ENCODE measurements around the gene RBM17.

The RBM17 gene

GRCh38 chr10:6146013-6146785 is 57.4 kb downstream of the RBM17 start:
- H3K4me1 ChIP-seq (ENCODE audit: insufficient read depth, low read length, severe bottlenecking) = peaks cover 57% of the 10 kb centered on the region
- no peak overlapping the region for H2AFZ ChIP-seq (ENCODE audit: low read length)
- no peaks in the 10 kb centered on the region for H3K79me2 ChIP-seq (ENCODE audit: insufficient read depth, low read length)
- H4K20me1 ChIP-seq (ENCODE audit: insufficient read depth, low read length) = no peaks in the 10 kb centered on the region
- H3K4me2 ChIP-seq (ENCODE audit: low read length) = peak overlapping the region; percentile 86
- H3K27me3 ChIP-seq (ENCODE audit: insufficient read depth, low read length) = no peaks in the 10 kb centered on the region
- 0 out of 2 replicates have a peak, but pooled peaks cover 5% of the 10 kb centered on the region for H3K36me3 ChIP-seq (ENCODE audit: insufficient read depth, low read length)
- H3K9ac ChIP-seq (ENCODE audit: low read length) = peak overlapping the region; percentile 89
- H3K27ac ChIP-seq (ENCODE audit: low read depth, low read length, poor library complexity, severe bottlenecking) = peak overlapping the region; percentile 52
- H3K4me3 ChIP-seq (ENCODE audit: low read depth, low read length, poor library complexity, severe bottlenecking) = peak overlapping the region; percentile 93
- H3K9me2 ChIP-seq (ENCODE audit: low read depth, low read length) = no peaks in the 10 kb centered on the region
- no peaks in the 10 kb centered on the region for H3F3A ChIP-seq (ENCODE audit: insufficient read depth, low read length)
- no peaks in the 10 kb centered on the region for H3K9me3 ChIP-seq (ENCODE audit: low read length)
- no peak for TF ChIP-seq EZH2 (IDR thresholded peaks at IDR 0.05; ENCODE audit: borderline replicate concordance, low read length)
- no peak for TF ChIP-seq CTCF (IDR thresholded peaks at IDR 0.05; ENCODE audit: low read length)

GRCh38 chr10:6146921-6147320 is 58.1 kb downstream of the RBM17 start:
- Histone ChIP-seq H4K20me1 (ENCODE audit: insufficient read depth, low read length) (no peaks in the 10 kb centered on the region), H3F3A (ENCODE audit: insufficient read depth, low read length) (no peaks in the 10 kb centered on the region), H3K9ac (ENCODE audit: low read length) (no peak overlapping the region), H3K9me3 (ENCODE audit: low read length) (no peaks in the 10 kb centered on the region), H3K9me2 (ENCODE audit: low read depth, low read length) (no peaks in the 10 kb centered on the region), H3K4me3 (ENCODE audit: low read depth, low read length, poor library complexity, severe bottlenecking) (peak overlapping the region; percentile 93), H3K36me3 (ENCODE audit: insufficient read depth, low read length) (0 out of 2 replicates have a peak, but pooled peaks cover 5% of the 10 kb centered on the region), H3K27me3 (ENCODE audit: insufficient read depth, low read length) (no peaks in the 10 kb centered on the region), H3K27ac (ENCODE audit: low read depth, low read length, poor library complexity, severe bottlenecking) (peak overlapping the region; percentile 52), H2AFZ (ENCODE audit: low read length) (no peak overlapping the region), H3K79me2 (ENCODE audit: insufficient read depth, low read length) (no peaks in the 10 kb centered on the region), H3K4me1 (ENCODE audit: insufficient read depth, low read length, severe bottlenecking) (peaks cover 57% of the 10 kb centered on the region), H3K4me2 (ENCODE audit: low read length) (peak overlapping the region; percentile 86)
- TF ChIP-seq CTCF (IDR thresholded peaks at IDR 0.05; ENCODE audit: low read length) = no peak
- TF ChIP-seq EZH2 (IDR thresholded peaks at IDR 0.05; ENCODE audit: borderline replicate concordance, low read length) = no peak

GRCh38 chr10:6148251-6148701 is 59.4 kb downstream of the RBM17 start:
- no peak overlapping the region for H3K4me3 ChIP-seq (ENCODE audit: low read depth, low read length, poor library complexity, severe bottlenecking)
- no peaks in the 10 kb centered on the region for H4K20me1 ChIP-seq (ENCODE audit: insufficient read depth, low read length)
- no peaks in the 10 kb centered on the region for H3K79me2 ChIP-seq (ENCODE audit: insufficient read depth, low read length)
- H2AFZ ChIP-seq (ENCODE audit: low read length) = no peak overlapping the region
- H3K36me3 ChIP-seq (ENCODE audit: insufficient read depth, low read length) = 0 out of 2 replicates have a peak, but pooled peaks cover 5% of the 10 kb centered on the region
- H3K9me2 ChIP-seq (ENCODE audit: low read depth, low read length) = no peaks in the 10 kb centered on the region
- H3K9ac ChIP-seq (ENCODE audit: low read length) = no peak overlapping the region; the same call in 1 of the 2 replicates
- H3K9me3 ChIP-seq (ENCODE audit: low read length) = no peaks in the 10 kb centered on the region
- TF ChIP-seq EZH2 (IDR thresholded peaks at IDR 0.05; ENCODE audit: borderline replicate concordance, low read length) (no peak), CTCF (IDR thresholded peaks at IDR 0.05; ENCODE audit: low read length) (no peak)
- H3K4me2 ChIP-seq (ENCODE audit: low read length) = peak overlapping the region; percentile 24; the same call in 1 of the 2 replicates
- H3K4me1 ChIP-seq (ENCODE audit: insufficient read depth, low read length, severe bottlenecking) = peaks cover 59% of the 10 kb centered on the region
- H3F3A ChIP-seq (ENCODE audit: insufficient read depth, low read length) = no peaks in the 10 kb centered on the region
- no peaks in the 10 kb centered on the region for H3K27me3 ChIP-seq (ENCODE audit: insufficient read depth, low read length)
- peak overlapping the region; percentile 36 for H3K27ac ChIP-seq (ENCODE audit: low read depth, low read length, poor library complexity, severe bottlenecking)

All from OCI-LY1 (cell line).